Effector CD4-positive, alpha-beta T cell (primary cell): ENCODE data around the gene SNRNP25.

Source experiments
- DNase-seq: peaks from one replicate; pipeline ENCODE4 v3.0.0-alpha.2; 2020

SNRNP25 gene

DNA sequence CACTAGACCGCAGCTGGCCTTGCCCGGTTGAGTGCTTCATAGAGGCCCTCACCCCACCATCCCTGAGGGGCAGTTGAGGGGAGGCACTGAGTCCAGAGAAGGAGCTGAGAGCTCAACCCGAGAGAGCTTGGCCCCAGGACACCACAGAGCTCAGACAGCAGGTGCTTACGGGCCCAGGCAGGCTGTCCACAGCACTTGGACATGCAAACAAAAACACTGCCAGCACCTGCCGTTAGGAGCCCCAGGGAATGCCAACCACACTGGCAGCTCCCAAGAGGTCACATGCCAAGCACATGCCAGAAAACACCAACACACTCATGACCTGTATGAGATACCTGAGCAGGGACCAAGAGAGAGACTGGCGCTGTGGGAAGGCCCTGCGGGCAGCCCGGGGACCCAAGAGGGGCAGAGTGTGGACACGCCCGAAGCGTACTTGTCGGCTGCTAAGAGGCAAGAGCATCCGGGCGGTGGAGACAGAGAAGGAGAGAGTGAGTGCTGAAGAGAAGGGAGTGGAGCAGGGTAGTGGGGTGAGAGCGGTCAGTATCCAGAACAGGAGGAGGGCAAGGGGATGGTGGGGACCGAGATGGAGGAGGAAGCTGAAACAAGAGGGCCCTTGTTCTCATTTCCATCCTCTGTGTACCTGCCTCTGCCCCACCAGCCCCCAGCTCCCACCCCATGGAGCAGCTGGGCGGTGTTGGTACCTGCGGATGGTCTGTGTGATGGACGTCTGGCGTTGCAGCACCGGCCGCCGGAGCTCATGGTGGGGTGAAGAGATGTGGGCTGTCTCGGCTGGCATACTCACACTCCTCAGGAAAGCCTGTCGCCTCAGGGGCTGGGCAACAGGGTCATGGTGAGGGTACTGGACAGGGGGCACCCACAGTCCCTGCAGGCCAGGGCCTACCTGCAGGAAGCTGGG lies 10.6 kb downstream of the SNRNP25 start:
- DNase-seq = no peak

GRCh38 chr16:64914-65255 lies 11.3 kb downstream of the SNRNP25 start:
- no peak for DNase-seq

DNA sequence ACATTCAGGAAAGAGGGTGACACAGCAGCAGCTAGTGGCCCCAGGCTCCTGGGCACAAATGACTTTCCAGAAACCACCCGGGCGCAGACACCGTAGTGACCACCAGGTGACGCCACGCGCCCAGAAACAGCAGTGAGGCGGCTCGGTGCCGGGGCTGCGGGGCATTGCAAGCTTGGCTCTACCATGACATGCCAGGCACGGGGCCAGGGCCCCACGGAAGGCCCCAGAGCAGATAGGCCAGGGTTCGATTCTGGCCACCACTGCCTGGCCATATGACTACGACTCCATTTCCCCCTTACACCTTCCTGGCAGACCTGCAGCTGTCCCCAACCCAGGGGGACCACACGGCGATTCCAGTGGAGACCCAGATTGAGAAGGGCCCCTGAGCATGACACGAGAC lies 12.1 kb downstream of the SNRNP25 start:
- peak; percentile 76 for DNase-seq

DNA sequence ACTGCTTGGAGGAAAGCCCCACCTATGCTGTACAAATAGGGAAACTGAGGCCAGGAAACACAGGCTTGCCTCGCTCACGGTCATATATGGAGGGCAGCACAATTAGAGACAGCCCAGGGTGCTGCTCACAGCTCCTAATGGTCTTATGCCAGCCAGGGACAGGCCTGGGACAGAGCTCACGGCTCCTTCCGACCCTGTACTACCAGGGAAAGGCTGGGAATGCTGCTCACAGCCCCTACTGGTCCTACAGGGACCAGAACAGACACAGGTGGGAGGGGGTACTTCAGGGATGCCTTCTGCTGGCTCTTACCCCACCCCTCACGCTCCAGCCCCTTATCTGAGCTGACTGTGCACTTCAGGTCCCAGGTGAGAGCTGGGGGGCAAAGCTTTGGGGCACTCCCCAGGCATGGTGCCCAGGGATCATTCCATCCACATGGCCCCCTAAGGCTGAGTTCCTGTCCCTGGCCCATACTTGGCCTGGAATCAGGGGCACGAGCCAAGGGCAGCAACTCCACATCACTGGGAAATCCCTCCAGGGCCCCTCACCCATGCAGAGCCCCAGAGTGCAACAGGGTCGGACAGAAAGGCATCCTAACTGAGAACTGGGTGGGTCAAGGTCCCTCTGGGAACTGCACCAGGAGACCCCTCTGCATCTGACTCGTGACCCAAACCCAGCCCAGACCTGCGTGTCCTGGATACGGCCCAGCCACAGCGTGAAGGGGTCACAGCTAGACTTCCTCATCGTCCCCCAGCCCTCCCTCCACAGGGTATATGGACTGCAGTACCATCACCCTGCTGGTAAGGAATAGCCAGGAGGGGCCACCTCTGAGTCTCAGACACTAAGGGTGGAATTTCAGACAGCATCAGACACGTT lies 12.9 kb downstream of the SNRNP25 start:
- DNase-seq = no peak

DNA sequence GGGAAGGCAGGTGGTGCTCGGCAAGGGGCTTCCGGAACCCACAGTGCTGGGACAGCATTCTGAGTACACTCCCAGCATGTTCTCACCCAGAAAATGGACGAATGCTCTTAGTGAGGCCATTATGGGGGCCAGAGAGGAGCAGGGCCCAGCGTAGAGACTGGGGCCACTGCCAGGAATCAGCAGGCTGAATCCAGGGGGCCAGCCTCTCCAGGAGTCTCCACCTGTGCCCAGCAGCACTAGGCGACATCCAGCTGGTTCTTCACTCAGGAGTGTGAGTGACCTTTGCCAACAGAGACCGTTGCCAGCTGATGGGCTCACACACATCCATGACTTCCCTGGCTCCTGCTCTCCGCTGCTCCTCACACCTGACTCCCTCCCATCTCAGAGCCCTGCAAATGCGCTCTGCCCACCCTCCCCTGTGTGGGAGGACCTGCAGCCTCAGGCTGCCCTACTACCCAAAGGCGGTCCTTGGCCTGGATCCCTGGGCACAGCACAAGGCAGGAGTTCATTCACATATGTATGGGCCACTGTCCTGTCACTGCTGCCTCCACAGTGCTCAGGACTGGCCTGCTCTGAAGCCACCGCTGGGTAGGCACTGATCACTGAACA lies 13.7 kb downstream of the SNRNP25 start:
- DNase-seq = no peak

DNA sequence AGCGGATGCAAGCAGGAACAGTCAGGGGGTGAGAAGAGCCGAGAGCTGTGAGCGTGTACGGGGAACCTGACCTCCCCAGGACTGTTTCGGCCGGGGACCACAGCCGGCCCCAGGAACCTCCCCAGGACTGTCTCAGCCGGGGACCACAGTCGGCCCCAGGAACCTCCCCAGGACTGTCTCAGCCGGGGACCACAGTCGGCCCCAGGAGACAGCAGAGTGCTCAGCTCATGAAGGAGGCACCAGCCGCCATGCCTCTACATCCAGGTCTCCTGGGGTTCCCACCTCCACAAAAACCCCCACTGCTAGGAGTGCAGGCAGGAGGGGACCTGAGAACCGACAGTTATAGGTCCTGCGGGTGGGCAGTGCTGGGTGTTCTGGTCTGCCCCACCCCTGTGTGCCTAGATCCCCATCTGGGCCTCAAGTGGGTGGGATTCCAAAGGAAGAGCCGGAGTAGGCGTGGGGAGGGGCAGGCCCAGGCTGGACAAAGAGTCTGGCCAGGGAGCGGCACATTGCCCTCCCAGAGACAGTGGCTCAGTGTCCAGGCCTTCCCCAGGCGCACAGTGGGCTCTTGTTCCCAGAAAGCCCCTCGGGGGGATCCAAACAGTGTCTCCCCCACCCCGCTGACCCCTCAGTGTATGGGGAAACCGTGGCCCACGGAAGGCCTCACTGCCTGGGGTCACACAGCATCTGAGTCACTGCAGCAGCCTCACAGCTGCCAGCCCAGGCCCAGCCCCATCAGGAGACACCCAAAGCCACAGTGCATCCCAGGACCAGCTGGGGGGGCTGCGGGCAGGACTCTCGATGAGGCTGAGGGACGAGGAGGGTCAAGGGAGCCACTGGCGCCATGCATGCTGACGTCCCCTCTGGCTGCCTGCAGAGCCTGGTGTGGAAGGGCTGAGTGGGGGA lies 14.5 kb downstream of the SNRNP25 start:
- no peak for DNase-seq

GRCh38 chr16:69181-69580 lies 15.6 kb downstream of the SNRNP25 start:
- DNase-seq = no peak

- DNase-seq = no peak
These were observed 17.5 kb downstream of the SNRNP25 start for GRCh38 chr16:71210-71539.

DNA sequence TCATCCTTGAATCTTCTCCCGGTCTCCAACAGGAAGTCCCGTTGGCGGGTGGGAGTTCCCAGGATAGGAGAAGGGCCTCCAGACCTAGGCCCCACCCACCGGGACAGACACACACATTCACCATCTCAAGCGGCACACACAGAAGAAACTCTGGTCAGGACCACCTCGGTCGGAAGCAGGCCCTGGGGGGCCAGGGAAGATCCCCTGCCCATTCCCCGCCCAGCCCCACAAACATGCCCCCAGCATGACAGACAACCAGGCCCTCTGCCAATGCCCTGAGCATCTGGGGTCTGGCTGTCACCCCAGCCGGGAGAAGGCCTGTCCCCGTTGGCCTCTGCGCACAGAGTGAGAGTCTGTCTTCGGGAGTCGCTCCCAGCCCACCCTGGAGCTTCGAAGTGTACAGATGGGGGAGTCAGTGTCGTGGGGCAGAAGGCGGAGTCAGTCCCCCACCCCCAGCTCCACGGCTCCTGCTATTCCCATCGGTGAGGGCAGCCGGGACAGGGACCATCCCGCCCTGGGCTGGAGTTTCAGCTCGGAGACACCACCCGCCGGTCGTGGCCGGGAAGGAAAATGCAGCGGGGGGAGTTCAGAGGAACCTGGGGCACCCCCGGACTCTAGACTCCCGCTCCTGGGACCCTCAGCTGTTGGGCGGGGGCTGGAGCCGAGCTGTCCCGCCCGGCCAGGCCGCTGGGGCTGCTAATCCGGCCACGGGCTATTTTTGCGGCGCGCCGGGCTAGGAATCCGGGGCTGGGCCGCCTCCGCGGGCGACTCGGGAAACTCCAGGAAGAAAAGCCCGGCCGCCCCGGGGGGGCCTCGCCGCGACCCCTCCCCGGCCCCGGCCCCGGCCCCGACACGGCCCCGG lies 18.1 kb downstream of the SNRNP25 start:
- no peak for DNase-seq

DNA sequence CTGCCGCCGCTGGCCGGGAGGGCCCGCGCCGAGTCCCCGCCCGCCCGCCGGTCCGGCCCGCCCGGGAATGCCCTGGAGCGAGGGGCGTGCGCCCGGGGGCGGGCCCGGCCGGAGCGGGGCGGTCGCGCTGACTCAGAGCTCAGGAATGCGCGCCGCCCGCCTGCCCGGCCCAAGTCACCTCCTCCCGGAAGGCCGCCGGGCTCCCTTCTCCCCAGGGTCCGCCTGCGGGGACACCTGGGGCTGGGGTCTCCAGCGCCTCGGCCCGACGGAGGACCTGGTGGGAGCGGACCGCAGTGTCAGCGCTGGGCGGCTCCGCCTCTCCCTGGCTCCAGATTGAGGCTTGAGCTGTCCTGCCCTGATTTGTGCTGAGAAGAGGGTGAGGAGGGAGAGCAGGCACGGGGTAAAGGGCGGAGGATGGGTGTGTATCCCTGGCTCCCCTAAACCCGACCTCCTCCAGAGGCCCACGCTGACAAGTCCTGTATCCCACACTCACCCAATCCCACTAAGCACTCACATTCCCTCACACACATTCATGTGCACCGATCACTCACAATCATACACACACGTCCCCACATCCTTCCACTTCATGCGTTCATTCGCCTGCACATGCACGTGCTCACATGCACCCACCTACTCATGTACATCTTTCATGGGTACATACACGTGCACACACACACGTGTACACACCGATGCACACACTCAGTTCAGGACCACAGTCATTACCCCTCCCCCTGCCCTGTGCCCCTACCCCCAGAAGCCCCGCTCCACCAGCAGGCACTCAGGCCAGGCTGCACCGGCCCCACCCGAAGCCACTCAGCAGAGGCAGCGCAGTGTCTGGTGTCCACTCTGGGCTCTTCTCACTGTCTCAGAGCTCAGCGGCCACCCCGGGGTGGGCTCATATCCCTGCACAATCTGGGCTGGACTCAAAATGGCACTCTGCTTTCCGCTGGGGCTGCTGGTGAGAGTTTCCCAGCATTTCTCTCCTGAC lies 19.2 kb downstream of the SNRNP25 start, which contains the start of gene RHBDF1:
RHBDF1 (minus strand) TSS at position 71 of the 988 bp plus-strand sequence. CDS start 7,616 bp downstream, outside the sequence.
- DNase-seq = no peak

GRCh38 chr16:74051-74746 lies 20.6 kb downstream of the SNRNP25 start:
- DNase-seq = no peak

DNA sequence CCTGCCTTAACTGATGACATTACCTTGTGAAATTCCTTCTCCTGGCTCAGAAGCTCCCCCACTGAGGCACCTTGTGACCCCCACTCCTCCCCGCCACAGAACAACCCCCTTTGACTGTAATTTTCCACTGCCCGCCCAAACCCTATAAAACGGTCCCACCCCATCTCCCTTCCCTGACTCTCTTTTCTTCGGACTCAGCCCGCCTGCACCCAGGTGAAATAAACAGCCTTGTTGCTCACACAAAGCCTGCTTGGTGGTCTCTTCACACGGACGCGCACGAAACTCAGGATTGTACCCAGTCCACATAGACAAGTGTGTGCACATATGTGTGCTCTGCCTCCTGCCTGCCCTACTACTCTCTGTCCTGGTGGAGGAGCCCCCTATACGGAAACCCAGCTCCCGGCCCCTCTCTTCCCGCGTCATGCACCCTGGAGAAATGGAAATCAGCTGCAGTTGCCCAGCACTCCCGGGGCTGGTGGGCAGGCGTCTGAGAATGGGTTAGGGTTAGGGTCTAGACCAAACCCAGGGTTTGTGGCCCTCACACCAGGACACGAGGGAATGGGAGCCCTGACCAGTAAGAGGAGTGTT lies 21.2 kb downstream of the SNRNP25 start:
- no peak for DNase-seq

DNA sequence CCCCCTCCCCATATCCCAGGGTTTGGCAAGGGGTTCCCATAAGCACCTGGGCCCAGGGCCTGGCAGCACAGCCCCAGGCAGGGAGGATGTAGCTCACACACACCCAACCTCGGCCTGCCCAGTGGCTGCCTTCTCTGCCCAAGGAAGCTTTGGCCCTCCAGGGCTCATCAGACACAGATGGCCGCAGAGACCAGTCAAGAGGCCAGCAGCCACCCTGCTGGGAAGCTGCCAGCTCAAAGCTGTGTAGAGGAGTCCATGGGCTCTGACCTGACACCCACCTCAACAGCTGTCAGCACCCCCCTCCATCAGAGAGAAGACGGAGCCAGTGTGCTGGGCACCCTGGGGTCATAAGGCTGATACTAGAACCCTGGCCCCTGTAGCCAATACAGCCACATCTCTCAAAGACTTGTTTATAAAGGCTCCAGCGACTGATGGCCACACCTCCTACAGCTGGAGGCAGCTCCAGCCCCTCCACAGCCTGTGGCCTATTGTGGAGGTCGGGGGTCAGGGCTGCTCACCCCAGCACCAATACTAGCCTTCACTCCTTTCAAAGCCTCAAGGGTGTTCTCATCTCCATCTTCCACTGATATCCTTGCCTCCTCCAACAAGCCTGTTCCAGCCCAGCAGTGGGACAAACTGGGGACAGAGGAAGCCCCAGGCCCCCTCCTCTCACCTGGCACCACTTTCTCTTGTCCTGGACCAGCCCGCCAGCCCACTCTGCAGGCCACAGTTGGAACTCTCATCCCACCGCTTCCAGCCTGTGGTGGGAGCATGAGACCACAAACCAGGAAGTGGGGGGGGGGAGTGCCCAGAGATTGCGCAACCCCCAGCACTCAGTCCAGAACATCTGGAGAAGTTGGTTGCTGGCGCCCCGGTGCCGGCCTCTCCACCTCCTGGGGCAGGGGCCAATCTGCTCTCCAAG lies 22.2 kb downstream of the SNRNP25 start:
- DNase-seq = no peak

DNA sequence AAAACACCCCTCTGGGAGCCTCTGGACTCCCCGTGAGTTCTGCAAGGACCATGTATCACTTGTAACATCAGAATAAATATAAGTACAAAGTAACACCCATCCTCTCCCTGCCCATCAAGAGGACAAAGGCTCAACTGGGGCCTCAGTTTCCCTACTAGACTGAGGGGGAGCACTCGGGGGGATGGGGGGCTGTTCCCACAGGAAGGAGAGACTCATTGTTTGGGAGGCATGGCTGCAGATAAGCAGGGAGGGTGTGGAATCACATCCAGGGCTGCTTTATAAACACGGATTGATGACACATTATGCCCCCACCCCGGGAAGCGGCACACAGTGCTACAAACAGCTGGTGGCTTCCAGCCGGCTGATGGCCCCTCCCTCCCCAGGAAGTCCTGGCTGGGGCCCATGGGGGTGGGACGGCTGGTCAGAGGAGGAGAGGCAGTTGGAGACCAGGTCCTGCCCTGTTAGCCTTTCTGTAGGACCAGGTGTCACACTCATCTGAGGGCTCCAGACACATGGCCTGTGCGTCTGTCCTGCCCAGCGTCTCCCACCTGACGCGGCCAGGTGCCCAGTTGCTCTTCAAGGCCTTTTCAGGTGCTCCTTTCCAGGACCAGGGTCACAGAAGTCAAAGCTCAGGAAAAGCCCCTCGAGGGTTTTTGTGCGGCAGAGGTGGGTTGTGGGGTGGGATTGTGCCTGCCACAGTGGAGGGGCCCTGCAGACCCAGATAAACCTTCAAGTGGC lies 23.1 kb downstream of the SNRNP25 start:
- DNase-seq = no peak

- DNase-seq = no peak
These were observed 23.7 kb downstream of the SNRNP25 start for GRCh38 chr16:77273-77806.

- DNase-seq = peak; percentile 73
These were observed 24.3 kb downstream of the SNRNP25 start, which contains the start of gene MPG for GRCh38 chr16:77807-78443. Gene MPG (plus strand): TSS chr16:78225. CDS start chr16:78310, 85 bp downstream.
